GM18951 (cell line): Measurements from ENCODE around the gene CFAP47.
"Not testable (repeated sequence)": the region's sequence is repeated elsewhere in the genome, so short reads cannot be mapped to it uniquely, and the experiment has no call there.

ENCODE experiments used
- POLR2A ChIP-seq: IDR thresholded peaks from 4 replicates; pipeline ENCODE4 v1.6.1; 2011; ENCODE audit warnings: mild to moderate bottlenecking; ENCODE audit not compliant: insufficient read length, insufficient read depth; ENCODE audit errors: extremely low read depth
- in situ Hi-C: fragments of 300-500 bp; cut with MboI; formaldehyde crosslinking; loops from one replicate; pipeline ENCODE4 v1.12.0; 2022; ENCODE audit warnings: low sequenced_read_pairs, mixed read lengths, inconsistent platforms; ENCODE audit not compliant: unreplicated experiment

Gene CFAP47, protein sequence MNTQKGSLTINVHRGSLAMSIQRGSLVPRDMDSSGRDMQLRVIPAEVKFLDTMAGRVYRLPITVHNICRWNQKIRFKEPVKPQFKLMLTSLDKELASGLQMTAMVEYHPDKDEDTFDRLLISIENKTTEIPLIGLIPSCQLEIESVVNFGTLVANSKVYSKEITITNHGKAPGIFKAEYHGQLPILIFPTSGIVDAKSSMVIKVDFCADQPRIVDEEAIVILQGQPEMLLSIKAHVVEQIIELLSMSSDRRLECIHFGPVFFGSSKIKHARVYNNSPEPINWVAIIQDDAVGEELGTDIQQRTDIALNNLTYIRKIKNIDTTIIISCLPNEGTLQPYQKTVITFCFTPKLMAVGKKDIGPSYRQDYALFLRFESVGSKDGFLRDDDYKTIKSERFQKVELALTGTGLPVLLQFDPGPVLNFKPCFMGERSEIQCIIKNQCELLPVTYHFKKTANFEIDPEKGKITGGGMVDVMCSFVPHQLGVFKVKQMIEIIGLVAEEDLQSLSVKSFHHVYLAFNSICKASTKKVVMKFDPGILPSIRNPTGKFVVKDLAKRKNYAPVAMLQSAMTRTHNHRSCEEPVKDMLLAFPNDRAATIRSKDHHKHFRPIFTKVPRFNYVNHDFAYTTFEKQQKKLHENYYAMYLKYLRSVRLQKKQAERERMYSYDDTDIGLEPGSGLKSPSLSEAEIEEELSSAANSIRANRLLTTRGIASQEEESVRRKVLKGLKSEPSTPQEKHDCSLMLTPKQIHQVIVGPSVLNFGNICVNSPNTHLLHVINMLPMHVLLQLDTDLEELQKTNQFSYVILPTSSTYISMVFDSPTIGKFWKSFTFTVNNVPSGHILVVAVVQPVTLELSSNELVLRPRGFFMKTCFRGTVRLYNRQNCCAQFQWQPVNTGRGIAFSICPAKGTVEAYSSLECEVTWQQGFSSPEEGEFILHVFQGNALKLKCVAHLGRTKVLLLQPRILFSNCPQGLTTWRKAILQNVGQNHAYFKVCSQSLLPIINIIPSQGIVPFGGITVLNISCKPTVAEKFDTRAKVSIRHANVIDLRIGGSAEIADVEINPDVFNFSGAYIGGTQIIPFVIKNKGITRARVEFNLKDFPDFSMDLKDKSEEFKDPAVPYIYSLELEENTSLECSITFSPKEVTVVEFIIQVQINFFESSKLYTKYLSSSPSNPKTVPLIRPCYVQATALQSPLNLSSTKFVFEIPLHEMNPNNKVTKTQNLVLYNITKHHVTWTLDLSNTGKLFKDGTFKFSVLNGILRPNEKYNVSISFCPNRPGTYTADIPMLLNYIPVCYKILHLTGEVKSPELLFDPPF (N-terminal part only)

DNA sequence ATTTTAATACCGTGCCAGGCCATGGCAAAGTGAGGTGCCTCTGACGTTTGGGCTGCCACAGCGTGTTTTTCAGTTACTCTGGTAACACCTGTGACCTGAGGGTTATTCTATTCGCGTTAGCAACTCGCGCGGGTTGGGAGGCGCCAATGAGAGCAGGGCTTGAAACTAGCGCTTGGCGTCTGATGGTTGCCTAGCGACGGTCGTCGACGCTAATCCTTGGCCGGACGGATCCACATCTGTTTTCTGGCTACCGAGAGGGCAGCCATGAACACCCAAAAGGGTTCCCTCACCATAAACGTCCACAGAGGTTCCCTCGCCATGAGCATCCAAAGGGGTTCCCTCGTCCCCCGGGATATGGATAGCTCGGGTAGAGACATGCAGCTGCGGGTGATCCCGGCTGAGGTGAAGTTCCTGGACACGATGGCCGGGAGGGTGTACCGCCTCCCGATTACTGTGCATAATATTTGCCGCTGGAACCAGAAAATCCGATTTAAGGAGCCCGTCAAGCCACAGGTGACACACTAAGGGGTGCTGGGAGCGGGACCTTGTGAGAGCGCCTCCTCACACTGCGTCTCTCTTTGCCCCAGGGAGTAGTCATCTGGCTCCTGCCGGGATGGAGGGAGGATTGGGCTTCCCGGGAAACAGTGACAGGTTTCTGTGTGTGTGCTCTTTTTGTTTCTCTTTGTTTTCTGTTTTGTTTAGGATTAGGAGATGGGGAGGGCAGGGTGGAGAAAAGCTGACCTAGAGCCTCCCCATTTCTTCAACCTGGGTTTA, at the start of gene CFAP47:
Gene CFAP47 (plus strand): TSS at position 199 of the 774 bp plus-strand sequence. CDS start 66 bp downstream, at position 265.
- in situ Hi-C loops: no loop called here
- TF ChIP-seq POLR2A: no peak

DNA sequence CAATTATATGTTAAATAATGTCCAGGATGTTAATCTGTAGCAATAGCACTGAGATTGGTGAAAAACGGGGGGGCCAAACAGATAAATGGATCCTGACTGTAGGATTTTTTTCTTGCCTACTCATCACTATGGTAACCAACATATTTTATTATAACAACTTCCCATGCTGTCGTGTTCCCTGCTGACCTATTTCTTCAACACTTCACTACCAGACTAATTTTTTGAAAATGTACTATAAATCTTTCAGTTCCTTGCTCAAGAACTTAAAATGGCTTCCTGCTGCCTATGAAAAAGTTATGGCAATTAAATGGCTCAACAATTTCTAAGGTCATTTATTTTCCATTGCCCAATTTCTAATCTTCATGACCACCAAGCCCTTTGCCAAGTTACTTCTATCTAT, 38.9 kb upstream of the CFAP47 start:
- TF ChIP-seq POLR2A: no peak
- in situ Hi-C loops: no loop called here

DNA sequence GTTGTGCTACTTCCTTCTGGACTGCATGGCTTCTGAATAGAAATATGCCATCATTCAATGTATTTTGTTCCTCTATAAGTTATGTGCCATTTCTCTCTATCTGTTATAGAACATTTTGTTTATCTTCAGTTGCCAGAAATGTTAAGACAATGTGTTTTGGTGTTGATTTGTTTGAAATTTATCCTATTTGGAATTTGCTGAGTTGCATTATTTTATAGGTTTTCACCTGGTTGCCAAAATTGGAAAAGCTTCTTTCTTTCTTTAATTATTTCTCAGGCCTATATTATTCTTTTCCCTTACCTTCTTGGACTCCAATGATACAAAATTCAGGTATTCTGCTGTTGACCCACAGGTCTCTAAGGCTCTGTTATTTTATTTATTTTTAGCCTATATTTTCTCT, 33.4 kb upstream of the CFAP47 start:
- in situ Hi-C loops: no loop called here
- no peak for TF ChIP-seq POLR2A

DNA sequence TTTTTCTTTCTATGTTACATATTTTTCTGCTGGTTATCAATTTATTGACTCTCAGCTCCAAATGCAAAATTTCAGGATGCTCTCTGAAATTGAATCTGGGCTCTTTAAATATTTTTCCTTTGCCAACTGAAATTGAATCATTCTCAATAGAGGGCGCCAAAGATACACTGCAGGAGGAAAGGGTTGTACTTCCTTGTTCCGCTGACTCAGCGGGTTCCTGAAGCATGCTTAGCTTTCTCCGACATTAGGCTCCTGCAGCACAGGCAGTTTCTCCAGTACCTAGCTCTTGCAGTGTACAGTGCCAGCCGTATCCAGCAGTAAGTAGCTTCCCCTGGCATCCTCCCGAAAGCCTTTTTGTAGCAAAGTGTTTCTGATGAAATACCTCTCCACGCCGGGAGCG, 28.8 kb upstream of the CFAP47 start:
- no peak for TF ChIP-seq POLR2A
- in situ Hi-C loops: no loop called here

DNA sequence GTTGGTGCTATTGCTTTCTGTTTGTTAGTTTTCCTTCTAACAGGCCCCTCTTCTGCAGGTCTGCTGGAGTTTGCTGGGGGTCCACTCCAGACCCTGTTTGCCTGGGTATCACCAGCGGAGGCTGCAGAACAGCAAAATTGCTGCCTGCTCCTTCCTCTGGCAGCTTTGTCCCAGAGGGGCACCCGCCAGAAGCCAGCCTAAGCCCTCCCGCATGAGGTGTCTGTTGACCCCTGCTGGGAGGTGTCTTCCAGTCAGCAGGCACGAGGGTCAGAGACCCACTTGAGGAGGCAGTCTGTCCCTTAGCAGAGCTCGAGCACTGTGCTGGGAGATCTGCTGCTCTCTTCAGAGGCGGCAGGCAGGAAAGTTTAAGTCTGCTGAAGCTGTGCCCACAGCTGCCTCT, 67.3 kb downstream of the CFAP47 start:
- in situ Hi-C loops: not testable (repeated sequence)

DNA sequence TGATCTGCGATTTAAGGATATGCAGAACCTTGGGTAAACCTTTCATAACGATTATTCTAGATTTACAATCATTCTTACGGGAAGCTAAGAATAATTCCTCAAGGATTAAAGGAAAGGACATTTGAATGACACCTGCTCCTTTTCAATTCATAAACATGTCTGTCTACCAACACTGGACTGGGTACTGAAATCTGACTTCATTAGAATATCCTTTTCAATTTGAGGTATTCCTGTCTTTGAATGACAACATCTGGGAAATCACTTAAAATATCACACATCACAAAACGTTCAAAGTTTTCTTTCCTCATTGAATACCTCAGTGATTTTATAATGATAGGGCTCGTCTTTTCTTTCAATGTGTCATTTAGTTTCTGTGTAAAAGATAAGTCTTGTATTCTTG, 87.7 kb downstream of the CFAP47 start:
- no peak for TF ChIP-seq POLR2A
- in situ Hi-C loops: no loop called here

DNA sequence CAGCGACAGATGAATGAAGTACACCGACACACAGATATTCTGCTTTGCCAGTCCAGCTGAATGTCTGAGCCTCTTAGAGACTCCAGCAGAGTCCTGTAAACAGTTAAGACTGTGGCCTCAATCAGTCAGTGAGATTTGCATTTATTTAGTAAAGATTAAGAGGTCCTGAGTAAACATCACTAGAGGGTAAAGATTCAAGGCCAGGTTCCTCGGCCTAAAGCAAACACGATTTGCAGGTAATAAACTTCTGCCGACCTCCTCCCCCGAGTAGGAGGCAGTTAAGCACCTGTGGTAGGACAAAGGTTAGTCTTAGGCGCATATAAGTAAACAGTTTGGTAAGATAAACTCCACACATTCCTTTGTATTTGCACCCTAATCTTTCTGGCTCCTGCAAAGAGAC, 99.6 kb downstream of the CFAP47 start:
- in situ Hi-C loops: no loop called here
- no peak for TF ChIP-seq POLR2A

DNA sequence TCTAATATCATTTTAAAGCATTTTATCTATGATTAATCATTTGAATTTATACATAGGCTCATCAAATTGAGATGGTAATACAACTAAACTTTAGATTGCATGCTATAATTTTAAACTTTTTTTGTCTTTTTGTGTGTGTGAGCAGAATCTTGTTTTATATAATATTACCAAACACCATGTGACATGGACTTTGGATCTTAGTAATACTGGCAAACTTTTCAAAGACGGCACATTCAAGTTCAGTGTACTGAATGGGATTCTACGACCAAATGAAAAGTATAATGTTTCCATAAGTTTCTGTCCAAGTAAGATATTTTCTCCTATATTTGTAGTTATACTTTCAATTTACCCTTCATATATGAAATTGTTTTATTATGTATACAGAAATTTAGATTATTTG, 116.0 kb downstream of the CFAP47 start:
- no peak for TF ChIP-seq POLR2A
- in situ Hi-C loops: no loop called here

DNA sequence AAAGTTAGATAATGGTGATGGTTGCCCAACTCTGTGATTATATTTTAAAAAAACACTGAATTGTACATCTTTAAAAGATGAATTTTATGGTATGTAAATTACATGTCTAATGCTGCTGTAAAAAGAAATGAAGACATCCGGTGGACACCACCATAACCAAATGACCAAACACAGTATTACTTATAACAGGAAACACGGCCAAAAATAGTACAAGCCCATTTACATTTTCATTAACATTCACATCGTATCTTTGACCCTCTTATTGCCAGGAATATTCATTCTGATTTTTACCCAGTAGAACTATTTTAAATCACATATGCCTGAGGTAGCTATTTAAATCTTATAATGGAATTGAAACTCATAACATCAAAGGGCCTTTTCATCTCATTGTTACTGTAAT, 143.2 kb downstream of the CFAP47 start:
- no peak for TF ChIP-seq POLR2A
- in situ Hi-C loops: no loop called here

DNA sequence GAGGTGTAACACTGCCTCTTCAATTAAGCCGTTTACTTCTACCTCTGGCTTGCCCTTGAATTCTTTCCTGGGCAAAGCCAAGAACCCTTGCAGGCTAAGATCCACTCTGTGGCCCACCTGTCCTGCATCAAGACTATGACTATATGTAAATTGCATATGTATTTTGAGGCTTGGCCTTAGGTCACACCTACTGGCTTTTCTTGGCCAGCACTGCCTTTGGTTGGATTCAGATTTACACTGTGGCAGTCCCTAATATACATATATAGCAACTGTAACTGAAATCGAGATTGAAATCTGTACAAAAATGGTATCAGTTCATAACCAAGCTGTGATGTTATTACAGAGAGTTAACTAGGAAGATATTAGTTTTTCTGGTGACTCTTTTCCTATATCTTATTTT, 151.5 kb downstream of the CFAP47 start:
- no peak for TF ChIP-seq POLR2A

DNA sequence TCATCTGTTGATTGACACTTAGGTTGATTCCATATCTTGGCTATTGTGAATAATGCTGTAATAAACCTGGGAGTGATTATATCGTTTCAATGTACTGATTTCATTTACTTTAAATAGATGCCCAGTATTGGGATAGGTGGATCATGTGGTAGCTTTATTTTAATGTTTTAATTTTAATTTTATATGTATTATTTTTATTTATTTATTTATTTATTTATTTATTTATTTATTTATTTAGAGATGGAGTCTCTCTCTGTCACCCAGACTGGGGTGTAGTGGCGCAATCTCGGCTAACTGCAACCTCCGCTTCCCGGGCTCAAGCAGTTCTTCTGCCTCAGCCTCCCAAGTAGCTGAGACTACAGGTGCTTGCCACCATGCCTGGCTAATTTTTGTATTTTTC, 155.5 kb downstream of the CFAP47 start:
- in situ Hi-C loops: not testable (repeated sequence)

More for the DNA sequence above, 151.5 kb downstream of the CFAP47 start:
- in situ Hi-C loops: no loop called here

DNA sequence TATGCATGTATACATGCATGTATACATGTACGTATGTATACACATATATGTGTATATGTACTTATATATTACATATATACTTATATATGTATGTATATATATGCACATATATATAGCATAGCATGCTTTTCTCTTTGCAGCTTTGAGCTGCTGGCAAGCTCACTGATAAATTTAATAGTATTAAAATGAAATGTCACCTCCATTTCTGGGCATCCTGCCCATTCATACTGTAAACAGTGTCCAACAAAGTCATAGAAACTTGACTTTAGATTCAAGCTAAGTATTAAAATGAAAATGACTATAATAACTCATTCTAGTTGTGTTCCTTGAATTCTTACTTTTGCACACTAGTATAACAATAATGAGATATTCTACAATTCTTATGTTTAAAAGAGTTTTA, 163.7 kb downstream of the CFAP47 start:
- TF ChIP-seq POLR2A: no peak
- in situ Hi-C loops: no loop called here
